Fibroblast of pulmonary artery (primary cell): ENCODE results near the gene TP73.

Experiments used
- DNase-seq: peaks from one replicate; pipeline ENCODE4 v3.0.0-alpha.2; 2010; ENCODE audit warnings: low read depth
- H3K4me3 ChIP-seq: replicated peaks from 2 replicates; pipeline ENCODE4 v1.5.1; 2011; ENCODE audit warnings: low read depth, mild to moderate bottlenecking, control low read depth, low read length, moderate library complexity
- TF ChIP-seq, protein P1 (sequence below): IDR thresholded peaks from 2 replicates; pipeline ENCODE4 v1.5.1; 2011; ENCODE audit warnings: mild to moderate bottlenecking, control low read depth, low read length, inconsistent platforms; ENCODE audit errors: missing control alignments

The TP73 gene

GRCh38 chr1:3778590-3779264 lies 126.4 kb downstream of the TP73 start:
- no peak overlapping the region for H3K4me3 ChIP-seq
- no peak for DNase-seq
- TF ChIP-seq, protein P1, sequence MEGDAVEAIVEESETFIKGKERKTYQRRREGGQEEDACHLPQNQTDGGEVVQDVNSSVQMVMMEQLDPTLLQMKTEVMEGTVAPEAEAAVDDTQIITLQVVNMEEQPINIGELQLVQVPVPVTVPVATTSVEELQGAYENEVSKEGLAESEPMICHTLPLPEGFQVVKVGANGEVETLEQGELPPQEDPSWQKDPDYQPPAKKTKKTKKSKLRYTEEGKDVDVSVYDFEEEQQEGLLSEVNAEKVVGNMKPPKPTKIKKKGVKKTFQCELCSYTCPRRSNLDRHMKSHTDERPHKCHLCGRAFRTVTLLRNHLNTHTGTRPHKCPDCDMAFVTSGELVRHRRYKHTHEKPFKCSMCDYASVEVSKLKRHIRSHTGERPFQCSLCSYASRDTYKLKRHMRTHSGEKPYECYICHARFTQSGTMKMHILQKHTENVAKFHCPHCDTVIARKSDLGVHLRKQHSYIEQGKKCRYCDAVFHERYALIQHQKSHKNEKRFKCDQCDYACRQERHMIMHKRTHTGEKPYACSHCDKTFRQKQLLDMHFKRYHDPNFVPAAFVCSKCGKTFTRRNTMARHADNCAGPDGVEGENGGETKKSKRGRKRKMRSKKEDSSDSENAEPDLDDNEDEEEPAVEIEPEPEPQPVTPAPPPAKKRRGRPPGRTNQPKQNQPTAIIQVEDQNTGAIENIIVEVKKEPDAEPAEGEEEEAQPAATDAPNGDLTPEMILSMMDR = no peak

GRCh38 chr1:3779265-3779911 lies 127.1 kb downstream of the TP73 start:
- no peak for DNase-seq
- TF ChIP-seq, protein P1 = no peak
- H3K4me3 ChIP-seq = no peak overlapping the region

GRCh38 chr1:3779912-3780416 lies 127.6 kb downstream of the TP73 start:
- H3K4me3 ChIP-seq = no peak overlapping the region
- DNase-seq = no peak
- TF ChIP-seq, protein P1 = no peak

DNA sequence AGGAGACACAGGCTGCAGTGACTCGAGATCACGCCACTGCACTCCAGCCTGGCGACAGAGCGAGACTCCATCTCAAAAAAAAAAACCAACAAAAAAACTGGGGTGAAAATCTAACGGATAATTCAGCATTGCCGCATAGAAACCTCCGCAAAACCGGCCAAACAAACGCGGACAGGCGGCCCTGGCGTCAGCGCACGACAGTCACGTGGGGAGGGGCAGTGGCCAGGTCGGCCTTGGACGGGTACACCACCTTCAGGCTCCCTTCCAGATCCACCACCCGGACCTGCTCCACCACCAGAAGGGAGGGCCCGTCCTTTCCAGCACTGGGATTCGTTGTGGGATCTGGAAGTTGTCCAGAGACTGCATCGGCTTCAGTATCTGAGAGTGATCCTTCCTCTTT lies 128.6 kb downstream of the TP73 start:
- H3K4me3 ChIP-seq = no peak overlapping the region
- TF ChIP-seq, protein P1 = no peak

GRCh38 chr1:3783651-3784474 lies 131.5 kb downstream of the TP73 start:
- no peak for DNase-seq
- TF ChIP-seq, protein P1 = no peak
- H3K4me3 ChIP-seq = no peak overlapping the region

More for the DNA sequence above, 128.6 kb downstream of the TP73 start:
- no peak for DNase-seq

DNA sequence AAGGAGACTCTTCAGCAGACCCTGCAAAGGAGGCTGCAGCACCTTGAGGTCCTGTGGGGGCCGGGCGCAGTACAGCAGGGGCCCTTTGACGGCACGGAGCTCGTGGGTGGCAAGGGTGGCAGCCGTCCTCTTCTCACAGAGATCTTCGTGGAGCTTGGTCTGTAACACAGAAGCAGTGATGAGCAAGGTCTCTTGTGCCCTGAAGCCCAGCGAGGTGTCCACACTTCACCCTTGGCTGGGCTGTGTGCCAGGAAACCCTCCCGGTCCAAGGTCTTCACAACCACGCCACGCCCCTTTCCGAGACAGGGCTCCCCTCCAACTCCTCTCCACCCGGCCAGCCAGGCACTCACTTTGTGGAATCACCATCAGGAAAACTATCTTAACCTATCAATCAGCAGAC lies 132.7 kb downstream of the TP73 start:
- no peak overlapping the region for H3K4me3 ChIP-seq
- TF ChIP-seq, protein P1 = no peak
- no peak for DNase-seq
